Activated gamma-delta T cell treated with anti-CD3 and anti-CD28 coated beads, Interleukin-2, amount 50 U/mL, for 16 hours (primary cell): ENCODE data around the gene ZNF584.

Experiments used
- DNase-seq: peaks from one replicate; pipeline ENCODE4 v3.0.0-alpha.2; 2020; ENCODE audit warnings: low read depth

Gene ZNF584

DNA sequence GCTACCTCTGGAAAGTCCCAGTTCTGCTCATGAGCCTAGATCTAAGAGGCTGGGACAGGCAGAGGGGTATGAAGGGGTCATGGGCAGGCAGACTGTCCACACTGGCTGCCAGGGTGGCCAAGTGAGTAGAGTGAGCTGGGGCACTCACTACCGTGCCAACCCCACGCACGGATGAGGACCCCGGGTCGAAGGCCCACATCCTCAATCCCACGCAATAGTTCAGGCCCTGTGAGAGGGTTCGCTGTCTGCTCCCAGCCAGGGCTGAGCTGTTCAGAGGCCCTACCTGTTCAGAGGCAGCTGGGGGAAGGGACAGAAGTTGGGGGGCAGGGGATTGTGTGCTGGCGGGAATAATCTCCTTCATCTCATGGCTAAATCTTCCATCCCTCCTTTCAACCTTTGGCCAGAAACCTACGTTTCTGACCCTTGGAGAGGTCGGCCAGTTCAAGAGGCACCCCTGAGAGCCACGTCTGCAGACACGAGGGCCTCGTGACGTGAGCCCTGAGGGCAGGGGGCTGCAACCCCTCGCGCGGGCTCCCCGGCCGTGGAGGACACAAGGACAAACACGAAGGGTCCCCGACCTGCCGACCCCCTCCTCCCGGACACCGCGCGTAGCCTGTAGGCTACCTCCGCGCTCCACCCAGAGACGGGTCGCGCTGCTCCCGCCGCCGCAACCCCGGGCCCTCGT, 22.4 kb upstream of the ZNF584 start:
- no peak for DNase-seq

DNA sequence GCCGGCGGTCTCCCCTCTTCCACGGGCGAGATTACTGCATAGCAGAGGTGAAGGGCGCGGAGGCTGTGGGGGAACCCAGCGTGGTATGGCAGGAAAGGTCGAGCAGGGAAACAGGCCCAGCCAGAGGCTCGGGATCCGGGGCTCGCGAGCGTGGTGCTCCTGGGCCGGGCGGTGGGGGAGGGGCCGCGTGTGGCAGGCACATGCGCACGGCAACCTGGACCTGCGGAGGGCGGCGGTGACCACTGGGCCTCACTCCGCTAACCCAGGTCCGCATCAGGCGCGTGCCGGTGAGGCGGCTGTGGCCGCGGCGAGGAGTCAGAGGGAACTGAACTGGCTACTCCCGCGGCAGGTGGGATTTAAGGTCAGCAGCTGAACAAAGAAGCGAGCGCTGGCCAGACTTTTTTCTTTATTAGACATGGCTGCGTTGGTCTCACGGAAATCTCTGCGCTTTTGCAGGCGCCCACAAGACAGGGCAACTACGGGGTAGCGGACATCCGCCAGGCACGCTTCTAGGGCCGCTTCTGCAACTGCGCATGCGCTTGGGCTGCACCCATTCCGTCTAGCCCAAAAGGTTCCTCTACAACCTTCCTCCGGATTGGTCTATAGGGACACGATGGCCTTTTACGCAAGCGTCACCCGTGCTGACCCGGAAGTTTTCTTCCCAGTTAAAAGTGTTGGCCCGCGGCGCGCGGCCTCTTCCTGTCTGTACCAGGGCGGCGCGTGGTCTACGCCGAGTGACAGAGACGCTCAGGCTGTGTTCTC, 21.7 kb upstream of the ZNF584 start, which contains the start of gene RPS5:
RPS5 (plus strand) TSS at position 694 of the 762 bp plus-strand sequence. CDS start 869 bp downstream, outside the sequence.
- DNase-seq = peak; percentile 91

DNA sequence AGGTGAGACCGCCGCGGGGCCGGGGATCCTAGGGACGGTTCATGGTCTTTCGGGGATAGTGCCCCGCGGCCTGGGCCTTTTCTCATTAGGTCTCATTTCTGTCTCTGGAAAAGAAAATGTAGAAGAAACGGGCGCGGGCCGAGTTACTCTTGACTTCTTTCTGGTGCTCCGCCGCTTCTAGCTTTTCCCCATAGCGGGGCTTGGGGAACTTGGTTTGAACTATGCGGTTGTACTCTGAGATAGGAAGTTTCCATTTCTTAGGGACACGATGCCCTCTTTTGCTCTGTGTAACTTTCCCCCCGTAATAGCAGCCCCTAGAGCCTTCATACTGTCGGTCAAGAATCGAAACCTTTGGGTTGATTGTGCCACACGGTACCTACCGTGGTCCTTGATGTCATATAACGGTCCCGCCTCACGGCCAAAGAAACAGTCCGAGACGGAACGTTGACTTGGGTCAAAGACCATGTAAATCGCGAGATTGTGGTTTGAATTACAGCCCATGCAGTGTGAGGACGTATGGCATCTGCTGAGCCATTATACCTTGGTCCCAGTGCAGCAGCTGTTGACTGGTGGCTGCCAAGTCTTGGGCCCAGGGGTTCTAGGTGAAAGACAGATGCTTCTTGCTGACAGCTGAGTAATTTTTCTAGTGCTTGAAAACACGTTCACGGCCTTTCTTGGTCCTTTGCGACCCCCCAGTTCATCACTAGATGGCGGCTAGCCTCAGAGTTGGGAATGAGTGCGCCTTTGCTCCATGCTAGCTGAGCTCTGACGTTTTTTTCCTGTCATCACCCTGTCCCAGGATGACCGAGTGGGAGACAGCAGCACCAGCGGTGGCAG, 20.9 kb upstream of the ZNF584 start:
- no peak for DNase-seq

DNA sequence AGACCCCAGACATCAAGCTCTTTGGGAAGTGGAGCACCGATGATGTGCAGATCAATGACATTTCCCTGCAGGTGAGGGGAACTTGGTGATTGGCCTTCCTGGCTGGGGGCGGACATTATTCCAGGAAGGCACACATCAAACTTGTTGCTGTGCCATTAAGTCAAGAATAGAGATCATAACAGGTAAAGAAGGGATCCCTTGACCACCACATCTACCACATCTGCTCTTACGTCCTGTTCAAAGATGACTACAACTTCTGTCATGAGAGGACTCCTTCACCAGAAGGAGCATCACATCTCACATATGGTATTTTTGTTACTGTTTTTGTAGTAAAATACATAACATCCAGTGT, 20.3 kb upstream of the ZNF584 start:
- no peak for DNase-seq

DNA sequence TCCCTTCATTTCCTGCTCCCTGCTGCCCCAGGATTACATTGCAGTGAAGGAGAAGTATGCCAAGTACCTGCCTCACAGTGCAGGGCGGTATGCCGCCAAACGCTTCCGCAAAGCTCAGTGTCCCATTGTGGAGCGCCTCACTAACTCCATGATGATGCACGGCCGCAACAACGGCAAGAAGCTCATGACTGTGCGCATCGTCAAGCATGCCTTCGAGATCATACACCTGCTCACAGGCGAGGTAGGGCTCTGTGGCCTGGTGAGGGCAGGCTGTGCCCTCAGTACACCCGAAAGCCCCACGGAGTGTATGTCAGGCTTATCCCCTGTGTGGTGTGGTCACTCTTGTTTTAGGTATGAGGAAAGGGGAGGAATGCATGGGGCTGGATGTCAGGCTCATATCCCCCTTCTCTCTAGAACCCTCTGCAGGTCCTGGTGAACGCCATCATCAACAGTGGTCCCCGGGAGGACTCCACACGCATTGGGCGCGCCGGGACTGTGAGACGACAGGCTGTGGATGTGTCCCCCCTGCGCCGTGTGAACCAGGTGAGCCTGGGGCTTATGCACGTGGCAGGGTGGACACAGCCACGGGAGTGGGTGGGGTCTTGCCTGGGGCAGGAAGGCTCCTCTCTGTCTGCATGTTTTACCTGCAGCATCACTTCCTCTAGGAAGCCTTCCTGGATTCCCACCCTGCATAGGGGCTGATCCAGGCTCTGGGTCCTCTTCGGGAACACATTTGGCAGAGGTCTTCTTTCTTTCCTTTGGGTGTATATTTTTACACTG, 15.3 kb upstream of the ZNF584 start:
- no peak for DNase-seq

DNA sequence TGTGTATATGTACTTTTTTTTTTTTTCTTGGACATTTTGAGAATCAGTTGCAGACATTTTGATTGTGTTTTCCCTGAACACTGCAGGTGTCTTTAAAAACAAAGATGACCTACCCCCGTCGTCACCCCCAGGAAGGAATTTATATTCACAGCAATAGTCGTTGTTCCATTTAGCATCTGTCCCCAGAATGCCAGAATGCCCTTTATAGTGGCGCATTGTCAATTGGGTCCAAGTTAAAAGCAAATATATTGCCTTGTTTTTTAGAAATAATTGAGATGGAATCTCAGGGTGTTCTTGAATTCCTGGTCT, 14.8 kb upstream of the ZNF584 start:
- DNase-seq = no peak

DNA sequence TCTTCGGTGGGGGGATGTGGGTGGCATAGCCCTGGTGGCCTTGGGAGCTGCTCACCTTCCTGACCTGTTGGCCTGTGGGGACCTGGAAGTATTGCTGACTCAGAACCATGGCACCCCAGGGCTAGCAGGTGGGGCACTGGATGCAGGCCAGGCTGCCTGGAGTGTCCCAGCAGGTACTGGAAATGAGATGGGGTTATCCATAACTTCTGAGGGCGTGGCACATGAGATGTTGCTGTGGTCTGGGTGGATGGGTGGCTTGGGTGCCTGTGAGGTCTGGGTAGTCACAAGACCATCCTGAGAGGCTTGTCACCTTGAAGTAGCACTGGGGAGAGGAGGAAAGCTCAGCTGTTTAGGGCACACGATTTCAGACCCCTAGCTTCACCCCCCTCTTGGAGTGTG, 13.6 kb upstream of the ZNF584 start:
- DNase-seq = no peak

DNA sequence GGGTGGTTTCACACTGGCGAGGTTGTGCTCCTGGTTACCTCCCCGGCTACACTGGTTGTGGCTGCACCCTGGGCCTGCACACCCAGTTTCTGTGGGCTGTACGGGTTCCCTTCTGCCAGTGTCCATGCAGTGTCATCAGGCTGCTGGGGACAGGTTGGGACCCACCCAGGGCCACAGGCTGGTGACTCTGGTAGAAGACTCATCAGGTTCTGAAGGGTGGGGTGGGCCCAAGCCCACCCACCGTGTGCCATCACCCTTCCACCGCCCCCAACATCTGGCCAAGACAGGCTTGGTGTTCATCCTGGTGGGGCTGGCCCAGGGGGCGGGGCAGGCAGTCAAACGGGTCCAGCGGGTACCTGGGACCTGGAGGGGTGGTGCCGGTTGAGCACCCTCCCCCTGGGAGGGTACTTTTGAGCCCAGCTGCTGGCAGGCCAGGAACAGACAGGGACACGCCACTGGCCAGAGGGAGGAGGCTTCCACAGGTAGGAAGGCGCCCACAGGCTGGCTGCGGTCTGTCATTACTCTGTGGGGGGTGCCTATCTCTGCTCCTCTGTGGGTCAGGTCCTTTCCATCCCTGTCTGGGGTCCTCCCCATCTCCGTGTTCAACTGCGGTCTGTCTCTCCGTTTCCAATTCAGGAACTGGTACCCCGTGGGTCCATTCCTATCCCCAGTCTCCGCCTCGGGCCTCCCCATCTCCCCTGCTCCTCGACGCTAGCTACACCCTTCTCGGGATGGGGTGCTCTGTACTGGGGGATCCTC, 13.1 kb upstream of the ZNF584 start, which contains the start of gene RNF225:
RNF225 (plus strand) TSS at position 437 of the 759 bp plus-strand sequence. CDS start 434 bp downstream, outside the sequence.
- DNase-seq = no peak

DNA sequence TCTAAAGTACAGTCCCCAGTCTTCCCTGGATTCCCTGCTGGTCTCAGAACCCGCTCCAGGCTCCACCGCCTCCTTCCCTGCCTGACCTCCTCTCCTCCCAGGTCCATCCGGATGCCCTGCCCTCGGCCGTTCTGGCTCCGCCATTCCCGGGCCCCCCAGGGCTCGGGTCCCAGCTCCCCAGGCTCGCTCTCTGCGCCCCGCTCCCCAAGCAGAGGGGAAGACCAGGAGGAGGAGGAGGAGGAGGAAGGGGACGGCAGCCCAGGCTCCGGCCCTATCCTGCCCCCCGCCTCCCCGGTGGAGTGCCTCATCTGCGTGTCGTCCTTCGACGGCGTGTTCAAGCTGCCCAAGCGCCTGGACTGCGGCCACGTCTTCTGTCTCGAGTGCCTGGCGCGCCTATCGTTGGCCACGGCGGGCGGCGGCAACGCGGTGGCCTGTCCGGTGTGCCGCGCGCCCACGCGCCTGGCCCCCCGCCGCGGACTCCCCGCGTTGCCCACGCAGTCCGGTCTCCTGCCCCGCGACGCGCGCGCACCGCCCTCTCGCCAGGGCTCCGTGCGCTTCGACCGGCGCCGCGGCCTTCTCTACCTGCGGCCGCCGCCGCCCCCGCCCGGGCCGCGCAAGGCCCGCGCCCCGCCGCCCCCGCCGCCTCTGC, 12.3 kb upstream of the ZNF584 start:
- no peak for DNase-seq

DNA sequence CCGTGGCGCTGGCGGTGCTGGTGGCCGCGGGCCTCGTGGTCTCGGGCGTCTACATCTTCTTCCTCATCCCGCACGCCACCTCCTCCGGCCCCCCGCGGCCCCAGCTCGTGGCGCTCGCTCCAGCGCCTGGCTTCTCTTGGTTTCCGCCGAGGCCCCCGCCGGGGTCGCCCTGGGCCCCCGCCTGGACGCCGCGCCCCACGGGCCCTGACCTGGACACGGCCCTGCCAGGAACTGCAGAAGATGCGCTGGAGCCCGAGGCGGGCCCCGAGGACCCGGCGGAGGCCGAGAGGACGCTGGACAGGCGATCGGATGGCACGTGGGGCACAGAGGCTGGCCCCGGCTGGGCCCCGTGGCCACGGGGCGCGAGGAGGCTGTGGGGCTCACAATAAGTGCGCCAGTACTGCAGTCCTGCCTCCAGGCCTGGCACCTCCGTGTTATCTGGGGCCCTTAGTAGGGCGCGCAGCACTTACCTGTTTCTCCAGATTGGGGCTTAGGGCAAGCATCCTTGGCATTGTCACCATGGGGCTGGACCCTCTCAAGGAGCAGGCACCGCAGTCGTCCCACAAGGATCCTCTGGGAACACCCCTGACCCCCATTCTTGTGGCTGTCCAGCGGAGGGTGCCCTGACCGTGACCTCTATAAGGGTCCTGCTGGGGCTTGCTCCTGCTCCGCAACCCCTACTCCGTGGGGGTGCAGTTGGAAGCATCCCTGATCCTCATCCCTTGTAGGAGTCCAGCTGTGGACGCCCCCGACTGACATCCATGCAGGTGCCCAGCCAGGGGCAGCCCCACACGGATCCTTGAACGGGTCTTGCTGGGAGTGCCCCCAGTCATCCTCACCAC, 11.5 kb upstream of the ZNF584 start:
- no peak for DNase-seq

DNA sequence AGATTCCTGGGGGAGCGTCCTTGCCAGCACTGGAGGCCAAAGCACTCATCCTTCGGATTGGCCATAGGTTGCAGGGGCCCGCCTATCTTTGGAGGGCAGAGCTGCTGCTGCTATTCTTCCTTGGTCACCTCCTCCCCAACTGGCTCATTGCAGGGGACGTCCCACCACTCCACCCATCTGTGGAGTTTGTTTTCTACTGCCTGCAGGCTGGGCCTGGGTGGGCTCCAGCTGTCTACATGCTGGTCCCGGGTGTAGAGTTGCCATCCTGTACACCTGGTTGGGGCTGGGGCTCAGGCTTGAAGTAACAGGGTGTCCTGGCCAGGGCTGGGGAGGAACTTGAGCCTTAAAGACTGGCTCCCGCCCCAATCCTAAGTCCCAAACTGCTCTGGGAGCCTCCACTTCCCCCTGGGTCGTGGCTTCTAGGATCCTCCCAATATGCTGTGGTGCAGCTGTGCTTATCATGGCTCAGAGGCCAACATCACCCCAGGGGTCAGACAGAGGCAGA, 10.9 kb upstream of the ZNF584 start:
- DNase-seq = no peak

DNA sequence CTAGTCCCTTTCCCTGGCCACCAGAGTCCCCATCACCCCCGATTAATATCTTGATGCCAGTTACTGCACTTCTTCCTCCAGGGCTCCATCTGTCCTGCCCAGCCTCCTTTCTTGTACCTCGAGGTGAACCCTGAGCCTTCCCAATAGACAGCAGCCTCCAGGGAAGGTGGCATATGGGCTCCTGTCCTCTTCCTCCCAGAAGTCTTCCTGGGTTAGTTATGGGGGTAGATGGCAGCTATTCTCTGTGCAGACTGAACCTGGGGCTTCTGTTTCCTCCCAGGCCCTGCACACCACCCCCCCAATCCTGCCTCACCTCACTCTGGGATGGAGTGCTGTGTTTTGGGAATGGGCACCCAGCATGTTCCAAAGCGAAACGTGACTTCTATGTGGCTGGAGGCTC, 10.4 kb upstream of the ZNF584 start:
- DNase-seq = no peak

DNA sequence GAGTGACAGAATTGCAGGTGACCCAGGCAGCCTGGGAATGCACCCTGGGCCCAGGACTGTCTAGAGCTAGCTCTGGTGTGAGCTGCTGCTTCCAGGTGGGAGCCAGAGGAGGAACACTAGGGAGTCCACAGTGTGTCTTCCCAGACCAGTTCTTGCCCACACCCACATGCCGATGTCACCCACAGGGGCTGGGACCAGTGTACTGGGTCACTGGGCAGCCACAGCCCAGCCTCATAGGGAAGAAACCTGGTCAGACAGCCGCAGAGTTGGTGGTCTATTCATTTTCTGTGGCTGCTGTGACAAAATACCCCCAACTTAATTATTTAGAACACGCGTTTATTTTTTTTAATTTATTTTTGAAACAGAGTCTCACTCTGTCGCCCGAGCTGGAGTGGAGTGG, 9.9 kb upstream of the ZNF584 start:
- DNase-seq = no peak

DNA sequence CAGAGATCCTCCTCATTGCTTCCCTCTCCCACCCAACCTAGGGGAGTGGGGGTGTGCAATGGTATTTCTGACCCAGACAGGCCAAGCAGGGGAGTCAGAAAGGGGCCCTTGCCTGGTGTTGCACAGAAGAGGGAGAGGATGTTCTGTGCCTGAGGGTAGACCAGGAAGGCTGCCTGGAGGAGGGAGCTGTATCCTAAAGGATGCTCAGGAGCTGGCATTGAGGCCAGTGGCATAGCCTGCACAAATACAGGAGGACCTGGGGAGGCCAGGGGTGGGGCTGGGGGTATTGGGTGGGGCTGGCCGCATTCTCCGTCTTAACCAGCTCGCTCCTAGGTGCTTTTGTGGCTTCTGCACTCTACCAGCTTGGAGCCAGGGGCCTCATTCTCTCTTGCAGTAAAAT, 8.5 kb upstream of the ZNF584 start:
- DNase-seq = no peak

DNA sequence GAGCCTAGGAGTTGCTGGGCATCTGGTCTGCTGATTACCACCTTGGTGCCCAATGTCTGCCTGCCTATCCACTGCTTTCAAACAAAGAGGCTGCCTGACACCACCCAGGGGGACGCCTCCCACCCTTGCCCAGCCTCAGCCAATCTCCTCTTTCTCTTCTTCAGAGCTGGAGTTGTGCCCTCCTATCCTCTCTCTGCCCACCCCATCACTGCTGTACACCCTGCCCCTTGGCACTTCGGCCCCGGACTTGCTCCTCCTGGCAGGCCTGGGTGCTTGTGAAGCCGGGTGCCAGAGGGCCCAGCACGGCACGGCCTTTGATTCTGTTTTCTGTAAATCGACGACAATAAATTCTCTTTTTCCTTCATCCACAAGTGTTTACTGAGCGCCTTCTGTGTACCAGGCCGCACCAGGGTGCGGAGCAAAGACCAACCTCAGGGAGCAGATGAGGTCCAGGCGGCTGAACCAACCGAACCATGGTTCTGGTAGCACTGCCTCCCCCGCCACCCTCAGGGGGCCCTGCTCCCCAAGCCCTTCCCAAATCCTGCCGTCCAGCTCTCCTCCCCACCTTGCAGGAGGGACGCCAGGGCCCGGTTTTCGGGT, 8.0 kb upstream of the ZNF584 start:
- no peak for DNase-seq

DNA sequence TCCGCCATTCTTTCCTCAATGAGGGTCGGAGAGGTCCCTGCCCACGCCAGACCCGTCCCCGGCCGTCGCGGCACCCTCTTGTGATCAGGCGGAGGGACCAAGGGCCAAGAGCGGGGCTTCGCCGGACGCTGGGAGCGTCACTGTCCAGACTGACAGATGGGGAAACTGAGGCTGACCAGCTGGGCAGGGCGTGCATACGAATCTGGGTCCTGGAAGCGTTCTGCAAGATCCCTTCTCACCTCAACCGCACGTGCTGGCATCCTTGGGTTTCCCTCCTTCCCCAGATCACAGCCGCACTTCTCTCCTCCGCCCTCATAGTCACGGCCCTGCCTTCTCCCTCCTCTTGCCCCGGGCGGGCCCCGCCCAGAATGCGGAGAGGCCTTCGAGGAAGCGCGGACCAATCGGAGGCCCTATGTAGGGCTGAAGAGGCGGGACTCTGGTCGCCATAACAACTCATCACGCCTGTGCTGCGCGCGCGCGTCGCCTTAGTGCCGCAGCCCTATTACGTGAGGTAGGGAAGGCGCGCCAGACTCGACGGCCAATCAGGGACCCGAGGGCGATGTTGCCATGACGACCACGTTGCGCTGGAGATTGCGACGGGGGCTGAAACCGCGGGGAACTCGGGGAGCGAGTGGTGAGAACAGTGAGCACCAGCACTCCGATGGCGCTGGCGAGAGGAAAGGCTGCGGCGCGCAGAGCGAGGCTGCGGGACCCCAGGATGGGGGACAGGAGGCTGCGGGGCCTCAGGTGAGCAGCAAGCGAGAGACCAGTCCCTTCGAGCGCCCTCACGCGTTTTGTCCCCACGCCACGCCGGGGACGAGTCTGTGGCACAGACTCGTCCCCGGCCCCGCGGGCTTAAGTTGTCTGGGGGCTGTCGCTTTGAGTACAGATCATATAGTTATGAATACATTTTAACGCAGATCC, 7.3 kb upstream of the ZNF584 start:
- DNase-seq = peak; percentile 98

DNA sequence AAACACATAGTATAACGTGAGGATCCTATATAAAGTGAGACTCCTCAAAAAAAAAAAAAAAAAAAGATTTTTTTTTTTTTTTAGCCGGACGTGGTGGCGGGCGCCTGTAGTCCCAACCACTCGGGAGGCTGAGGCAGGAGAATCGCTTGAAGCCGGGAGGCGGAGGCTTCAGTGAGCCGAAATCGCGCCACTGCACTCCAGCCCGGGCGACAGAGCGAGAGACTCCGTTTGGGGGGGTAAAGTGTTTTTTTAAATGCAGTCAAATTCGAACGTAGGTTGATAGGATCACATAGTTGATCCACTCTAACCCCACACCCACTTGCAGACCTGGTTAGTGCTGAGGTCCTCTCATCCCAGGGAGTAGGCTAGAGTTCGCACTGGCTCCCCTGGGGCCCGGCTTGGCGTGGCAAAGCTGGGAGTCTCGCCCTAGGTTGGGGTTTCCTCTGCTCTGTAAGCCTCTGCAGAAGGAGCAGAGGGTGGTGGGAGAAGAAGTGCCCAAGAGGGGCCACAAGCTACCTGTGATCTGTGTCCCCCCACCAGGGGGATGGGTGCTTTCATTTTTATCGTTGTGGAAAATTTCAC, 6.5 kb upstream of the ZNF584 start:
- no peak for DNase-seq
